MG63 (cell line): ENCODE measurements around the gene CYP27A1. TPM values are rescaled to one million over a fixed set of nuclear protein-coding genes. Genes with fewer than 3 reads are reported as not detected.

Source experiments
- DNase-seq: peaks from one replicate; pipeline ENCODE4 v3.0.0-alpha.2; 2020
- H3K27me3 ChIP-seq: fragments of 250-450 bp; sonication (Bioruptor Pico); 2 replicates; pipeline ENCODE4 v1.5.1; 2020; ENCODE audit warnings: mild to moderate bottlenecking, moderate library complexity
- H3K36me3 ChIP-seq: fragments of 250-450 bp; sonication (Bioruptor Pico); 2 replicates; pipeline ENCODE4 v1.5.1; 2020; ENCODE audit warnings: mild to moderate bottlenecking, moderate library complexity
- H3K4me3 ChIP-seq: fragments of 250-450 bp; sonication (Bioruptor Pico); 2 replicates; pipeline ENCODE4 v1.5.1; 2020; ENCODE audit warnings: mild to moderate bottlenecking, moderate library complexity
- H3K9me3 ChIP-seq: fragments of 250-450 bp; sonication (Bioruptor Pico); 2 replicates; pipeline ENCODE4 v1.5.1; 2020; ENCODE audit warnings: mild to moderate bottlenecking, moderate library complexity
- total RNA-seq: library from RNA; depleted of rRNA; stranded (reverse); fragments of >200 nt; shearing (Covaris generic); gene quantifications from 2 replicates; pipeline ENCODE4 v1.2.3, GENCODE V29; 2014; ENCODE audit warnings: low replicate concordance

Gene CYP27A1
- total RNA-seq, 1 experiment from 2014 or later = 7.7 TPM

- Histone ChIP-seq H3K27me3 (no peaks in the 10 kb centered on the region), H3K4me3 (no peak overlapping the region), H3K36me3 (no peaks in the 10 kb centered on the region), H3K9me3 (0 out of 2 replicates have a peak, but pooled peaks cover under 1% of the 10 kb centered on the region)
- no peak for DNase-seq
These were observed 17.0 kb downstream of the CYP27A1 start for GRCh38 chr2:218798767-218799504.

- H3K36me3 ChIP-seq = no peaks in the 10 kb centered on the region
- peaks cover 7% of the 10 kb centered on the region; the same call in 1 of the 2 replicates for H3K9me3 ChIP-seq
- H3K4me3 ChIP-seq = no peak overlapping the region
- DNase-seq = no peak
- no peaks in the 10 kb centered on the region for H3K27me3 ChIP-seq
These were observed 18.0 kb downstream of the CYP27A1 start for GRCh38 chr2:218799990-218800389.

DNA sequence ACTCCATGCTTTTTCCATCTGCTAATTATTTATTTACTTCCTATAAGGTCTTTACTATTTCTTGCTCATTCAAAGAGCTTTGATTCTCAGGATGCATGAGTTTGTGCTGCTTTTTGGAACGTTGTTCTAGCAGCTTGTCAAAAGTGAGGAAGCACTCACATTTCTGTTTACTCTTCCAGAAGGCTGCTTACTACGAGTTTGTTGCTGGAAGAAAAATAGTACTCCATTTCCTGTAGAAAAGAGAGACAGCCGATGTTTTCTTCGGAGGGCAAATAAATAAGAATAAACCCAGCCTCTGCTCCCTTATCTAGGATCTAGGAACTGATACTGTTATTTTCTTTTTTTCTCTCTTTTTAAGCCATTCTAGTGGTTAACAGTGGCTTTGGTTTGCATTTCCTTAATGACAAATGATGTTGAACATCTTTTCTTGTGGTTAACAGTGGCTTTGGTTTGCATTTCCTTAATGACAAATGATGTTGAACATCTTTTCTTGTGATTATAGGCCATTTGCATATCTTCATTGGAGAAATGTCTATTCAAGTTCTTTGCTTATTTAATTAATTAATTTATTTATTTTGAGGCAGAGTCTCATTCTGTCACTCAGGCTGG, 20.5 kb downstream of the CYP27A1 start:
- peaks cover 7% of the 10 kb centered on the region; the same call in 1 of the 2 replicates for H3K9me3 ChIP-seq
- H3K27me3 ChIP-seq = no peaks in the 10 kb centered on the region
- no peaks in the 10 kb centered on the region for H3K36me3 ChIP-seq
- no peak for DNase-seq
- H3K4me3 ChIP-seq = no peak overlapping the region

DNA sequence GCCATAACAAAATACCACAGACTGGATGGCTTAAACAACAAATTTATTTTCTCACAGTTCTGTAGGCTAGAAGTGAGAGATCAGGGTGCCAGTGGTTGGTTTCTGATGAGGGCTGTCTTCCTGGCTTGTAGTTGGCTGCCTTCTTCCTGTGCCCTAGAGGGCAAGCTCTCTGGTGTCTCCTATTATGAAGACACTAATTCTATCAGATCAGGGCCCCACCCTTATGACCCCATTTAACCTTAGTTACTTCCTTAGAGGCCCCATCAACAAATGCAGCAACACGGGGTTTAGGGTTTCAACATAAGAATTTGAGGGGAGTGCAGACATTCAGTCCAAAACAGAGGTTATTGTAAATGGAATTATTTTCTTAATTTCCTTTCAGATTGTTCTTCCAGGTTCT, 22.9 kb downstream of the CYP27A1 start:
- Histone ChIP-seq H3K4me3 (no peak overlapping the region), H3K27me3 (no peaks in the 10 kb centered on the region), H3K36me3 (no peaks in the 10 kb centered on the region), H3K9me3 (peaks cover 7% of the 10 kb centered on the region; the same call in 1 of the 2 replicates)
- DNase-seq = no peak

GRCh38 chr2:218805627-218806026, 23.7 kb downstream of the CYP27A1 start:
- peak; percentile 16 for DNase-seq
- Histone ChIP-seq H3K27me3 (no peaks in the 10 kb centered on the region), H3K36me3 (no peaks in the 10 kb centered on the region), H3K4me3 (no peak overlapping the region), H3K9me3 (peaks cover 7% of the 10 kb centered on the region; the same call in 1 of the 2 replicates)

- no peaks in the 10 kb centered on the region for H3K27me3 ChIP-seq
- H3K9me3 ChIP-seq = peaks cover 7% of the 10 kb centered on the region; the same call in 1 of the 2 replicates
- DNase-seq = peak; percentile 83
- H3K36me3 ChIP-seq = no peaks in the 10 kb centered on the region
- H3K4me3 ChIP-seq = no peak overlapping the region
These were observed 24.5 kb downstream of the CYP27A1 start for GRCh38 chr2:218806346-218806978.

DNA sequence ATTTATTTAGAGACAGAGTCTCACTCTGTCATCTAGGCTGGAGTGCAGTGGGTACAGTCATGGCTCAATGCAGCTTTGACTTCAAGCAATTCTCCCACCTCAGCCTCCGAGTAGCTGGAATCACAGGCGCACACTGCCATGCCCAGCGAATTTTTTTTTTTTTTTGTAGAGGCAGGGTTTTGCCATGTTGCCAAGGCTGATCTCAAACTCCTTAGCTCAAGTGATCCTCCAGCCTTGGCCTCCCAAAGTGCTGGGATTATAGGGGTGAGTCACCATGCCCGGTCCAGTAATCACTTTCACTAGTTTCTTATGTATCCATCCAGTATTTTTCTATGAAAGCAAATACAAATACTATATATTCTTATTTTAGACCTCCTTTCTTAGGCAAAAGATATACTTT, 25.7 kb downstream of the CYP27A1 start:
- no peaks in the 10 kb centered on the region for H3K27me3 ChIP-seq
- DNase-seq = peak; percentile 88
- H3K4me3 ChIP-seq = no peak overlapping the region
- H3K9me3 ChIP-seq = peaks cover 7% of the 10 kb centered on the region; the same call in 1 of the 2 replicates
- no peaks in the 10 kb centered on the region for H3K36me3 ChIP-seq

DNA sequence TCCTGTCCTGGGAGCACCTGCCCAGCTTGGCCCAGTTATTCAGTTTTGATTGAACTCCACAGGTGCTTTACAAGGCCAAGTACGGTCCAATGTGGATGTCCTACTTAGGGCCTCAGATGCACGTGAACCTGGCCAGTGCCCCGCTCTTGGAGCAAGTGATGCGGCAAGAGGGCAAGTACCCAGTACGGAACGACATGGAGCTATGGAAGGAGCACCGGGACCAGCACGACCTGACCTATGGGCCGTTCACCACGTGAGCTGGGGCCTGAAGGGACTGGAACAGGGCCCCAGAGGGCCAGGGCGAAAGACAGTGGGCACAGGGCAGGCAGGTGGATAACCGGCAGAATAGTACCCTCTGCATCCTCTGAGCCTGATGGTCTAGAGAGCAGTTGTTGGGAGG, 27.6 kb downstream of the CYP27A1 start:
- Histone ChIP-seq H3K27me3 (no peaks in the 10 kb centered on the region), H3K36me3 (no peaks in the 10 kb centered on the region), H3K9me3 (peaks cover 1% of the 10 kb centered on the region; the same call in 1 of the 2 replicates), H3K4me3 (no peak overlapping the region)
- no peak for DNase-seq

GRCh38 chr2:218810256-218810655, 28.3 kb downstream of the CYP27A1 start:
- Histone ChIP-seq H3K27me3 (no peaks in the 10 kb centered on the region), H3K36me3 (no peaks in the 10 kb centered on the region), H3K4me3 (no peak overlapping the region), H3K9me3 (no peaks in the 10 kb centered on the region; the same call in 1 of the 2 replicates)
- no peak for DNase-seq

DNA sequence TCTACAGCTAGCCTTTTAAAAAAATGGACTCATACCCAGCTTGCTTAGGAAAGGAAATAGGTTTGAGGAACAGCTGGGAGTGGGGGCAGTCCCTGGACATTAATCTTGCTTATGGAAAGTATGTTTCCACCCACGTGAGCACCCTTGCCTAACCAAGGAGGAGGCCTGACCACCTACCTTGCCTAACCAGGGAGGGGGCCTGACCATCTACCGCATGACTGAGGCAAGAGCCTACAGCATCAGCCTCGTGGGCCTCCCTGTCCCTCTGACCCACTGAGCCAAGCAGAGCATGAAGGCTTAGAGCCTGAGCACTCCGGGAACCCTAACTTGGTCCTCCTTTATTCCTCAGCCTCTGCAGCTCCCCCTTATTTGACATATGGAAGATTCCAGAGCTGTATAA, 29.4 kb downstream of the CYP27A1 start:
- Histone ChIP-seq H3K9me3 (no peaks in the 10 kb centered on the region), H3K4me3 (no peak overlapping the region), H3K36me3 (no peaks in the 10 kb centered on the region), H3K27me3 (no peaks in the 10 kb centered on the region)
- no peak for DNase-seq

DNA sequence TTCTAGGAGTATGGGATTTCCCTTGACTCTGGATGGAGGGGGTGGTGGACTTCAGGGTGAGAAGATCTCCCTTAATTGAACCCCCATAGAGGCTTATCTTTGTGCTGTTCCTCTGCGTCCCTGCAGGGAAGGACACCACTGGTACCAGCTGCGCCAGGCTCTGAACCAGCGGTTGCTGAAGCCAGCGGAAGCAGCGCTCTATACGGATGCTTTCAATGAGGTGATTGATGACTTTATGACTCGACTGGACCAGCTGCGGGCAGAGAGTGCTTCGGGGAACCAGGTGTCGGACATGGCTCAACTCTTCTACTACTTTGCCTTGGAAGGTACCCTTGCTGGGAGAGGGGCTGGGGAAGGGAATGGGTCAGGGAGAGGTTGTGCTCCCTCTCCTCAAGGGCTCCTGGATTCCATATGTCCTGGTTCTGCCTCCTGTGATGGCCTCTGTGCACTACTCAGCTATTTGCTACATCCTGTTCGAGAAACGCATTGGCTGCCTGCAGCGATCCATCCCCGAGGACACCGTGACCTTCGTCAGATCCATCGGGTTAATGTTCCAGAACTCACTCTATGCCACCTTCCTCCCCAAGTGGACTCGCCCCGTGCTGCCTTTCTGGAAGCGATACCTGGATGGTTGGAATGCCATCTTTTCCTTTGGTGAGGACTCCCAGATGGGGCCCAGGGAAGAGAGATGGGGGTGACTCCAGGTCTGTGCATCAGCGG, 30.3 kb downstream of the CYP27A1 start:
- H3K4me3 ChIP-seq = no peak overlapping the region

DNA sequence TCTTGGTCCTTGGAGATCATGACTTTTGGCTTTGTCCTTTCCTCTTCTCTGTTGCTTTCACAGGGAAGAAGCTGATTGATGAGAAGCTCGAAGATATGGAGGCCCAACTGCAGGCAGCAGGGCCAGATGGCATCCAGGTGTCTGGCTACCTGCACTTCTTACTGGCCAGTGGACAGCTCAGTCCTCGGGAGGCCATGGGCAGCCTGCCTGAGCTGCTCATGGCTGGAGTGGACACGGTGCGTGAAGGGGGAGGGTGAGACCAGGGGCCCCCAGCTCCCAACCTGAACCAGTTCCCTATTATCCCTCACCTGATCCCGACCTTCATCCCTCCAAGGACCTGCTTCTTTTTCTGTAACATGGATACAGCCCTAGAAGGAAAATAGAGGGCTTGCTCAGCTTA, 30.9 kb downstream of the CYP27A1 start:
- Histone ChIP-seq H3K27me3 (no peaks in the 10 kb centered on the region), H3K36me3 (no peaks in the 10 kb centered on the region), H3K4me3 (no peak overlapping the region), H3K9me3 (no peaks in the 10 kb centered on the region)
- DNase-seq = no peak

More for the DNA sequence above, 30.3 kb downstream of the CYP27A1 start:
- Histone ChIP-seq H3K9me3 (no peaks in the 10 kb centered on the region), H3K27me3 (no peaks in the 10 kb centered on the region), H3K36me3 (no peaks in the 10 kb centered on the region)
- DNase-seq = no peak

DNA sequence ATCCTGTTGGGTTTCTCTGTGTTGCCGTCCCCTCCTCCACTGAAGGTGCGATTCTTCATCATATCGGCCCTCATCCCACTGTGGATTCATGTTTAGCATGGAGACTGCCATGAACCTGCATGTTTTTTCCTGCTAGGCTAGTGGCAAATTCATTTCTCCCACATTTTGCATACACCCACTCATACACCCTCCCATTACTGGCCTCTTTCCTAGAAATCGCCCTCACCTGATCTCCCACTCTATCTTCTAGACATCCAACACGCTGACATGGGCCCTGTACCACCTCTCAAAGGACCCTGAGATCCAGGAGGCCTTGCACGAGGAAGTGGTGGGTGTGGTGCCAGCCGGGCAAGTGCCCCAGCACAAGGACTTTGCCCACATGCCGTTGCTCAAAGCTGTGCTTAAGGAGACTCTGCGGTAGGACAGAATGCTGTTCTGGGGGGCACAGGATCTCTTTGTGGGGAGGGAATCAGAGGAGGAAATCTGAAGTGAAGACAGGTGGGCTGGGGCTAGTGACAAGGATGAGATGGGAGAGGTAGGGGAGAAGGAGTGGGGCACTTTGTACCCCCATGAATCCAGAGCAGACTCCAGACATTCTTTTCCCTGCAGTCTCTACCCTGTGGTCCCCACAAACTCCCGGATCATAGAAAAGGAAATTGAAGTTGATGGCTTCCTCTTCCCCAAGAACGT, 32.0 kb downstream of the CYP27A1 start:
- no peak for DNase-seq
- H3K36me3 ChIP-seq = no peaks in the 10 kb centered on the region
- no peaks in the 10 kb centered on the region for H3K9me3 ChIP-seq
- no peaks in the 10 kb centered on the region for H3K27me3 ChIP-seq
- H3K4me3 ChIP-seq = no peak overlapping the region

DNA sequence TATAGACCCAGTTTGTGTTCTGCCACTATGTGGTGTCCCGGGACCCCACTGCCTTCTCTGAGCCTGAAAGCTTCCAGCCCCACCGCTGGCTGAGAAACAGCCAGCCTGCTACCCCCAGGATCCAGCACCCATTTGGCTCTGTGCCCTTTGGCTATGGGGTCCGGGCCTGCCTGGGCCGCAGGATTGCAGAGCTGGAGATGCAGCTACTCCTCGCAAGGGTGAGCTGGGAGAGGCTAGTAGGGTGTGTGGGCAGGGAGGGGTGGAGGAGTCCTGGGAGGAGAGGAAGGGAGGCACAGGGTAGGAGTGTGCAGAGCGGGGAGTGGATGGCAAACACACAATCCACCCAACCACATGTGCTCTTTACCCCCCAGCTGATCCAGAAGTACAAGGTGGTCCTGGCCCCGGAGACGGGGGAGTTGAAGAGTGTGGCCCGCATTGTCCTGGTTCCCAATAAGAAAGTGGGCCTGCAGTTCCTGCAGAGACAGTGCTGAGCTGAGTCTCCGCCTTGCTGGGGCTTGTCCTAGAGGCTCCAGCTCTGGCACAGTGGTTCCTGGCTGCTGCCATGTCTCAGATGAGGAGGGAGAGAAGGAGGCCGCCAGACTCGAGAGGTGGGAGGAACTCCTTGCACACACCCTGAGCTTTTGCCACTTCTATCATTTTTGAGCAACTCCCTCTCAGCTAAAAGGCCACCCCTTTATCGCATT, 32.7 kb downstream of the CYP27A1 start:
- DNase-seq = no peak
- H3K9me3 ChIP-seq = no peaks in the 10 kb centered on the region
- H3K4me3 ChIP-seq = no peak overlapping the region
- H3K27me3 ChIP-seq = no peaks in the 10 kb centered on the region
- no peaks in the 10 kb centered on the region for H3K36me3 ChIP-seq

- H3K9me3 ChIP-seq = no peaks in the 10 kb centered on the region
- no peak overlapping the region for H3K4me3 ChIP-seq
- H3K36me3 ChIP-seq = no peaks in the 10 kb centered on the region
- H3K27me3 ChIP-seq = no peaks in the 10 kb centered on the region
- DNase-seq = no peak
These were observed 33.3 kb downstream of the CYP27A1 start for GRCh38 chr2:218815244-218815637.

GRCh38 chr2:218815649-218816048, 33.7 kb downstream of the CYP27A1 start:
- Histone ChIP-seq H3K9me3 (no peaks in the 10 kb centered on the region), H3K4me3 (no peak overlapping the region), H3K27me3 (no peaks in the 10 kb centered on the region), H3K36me3 (no peaks in the 10 kb centered on the region)
- DNase-seq = no peak
